ENCODE data around the gene SNX7. TPM values are rescaled to one million over a fixed set of nuclear protein-coding genes. Genes with fewer than 3 reads are reported as not detected.

The SNX7 gene
- total RNA-seq, 2 donors from 2014 or later = 8.6 to 16.1 TPM

DNA sequence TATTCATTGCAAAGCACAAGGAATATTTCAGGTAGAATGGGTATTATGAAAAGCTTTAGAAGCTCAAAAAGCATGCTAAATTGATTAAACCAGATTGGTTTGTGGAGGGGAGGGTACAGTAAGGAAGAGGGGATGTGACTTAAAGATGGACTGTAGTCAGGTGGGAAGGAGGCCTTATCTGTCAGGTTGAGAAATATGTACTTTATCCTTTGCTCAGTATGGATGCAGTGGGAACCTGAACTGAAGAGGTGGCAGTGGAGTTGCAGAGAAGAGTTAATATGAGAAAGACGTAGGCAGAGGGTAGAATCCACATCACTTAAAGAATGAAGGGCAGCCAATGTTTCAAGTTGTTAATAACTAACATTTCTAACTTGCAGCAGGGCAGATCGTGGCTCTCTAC is 44.1 kb downstream of the SNX7 start:
- no peak for ATAC-seq
- TF ChIP-seq, protein P1, sequence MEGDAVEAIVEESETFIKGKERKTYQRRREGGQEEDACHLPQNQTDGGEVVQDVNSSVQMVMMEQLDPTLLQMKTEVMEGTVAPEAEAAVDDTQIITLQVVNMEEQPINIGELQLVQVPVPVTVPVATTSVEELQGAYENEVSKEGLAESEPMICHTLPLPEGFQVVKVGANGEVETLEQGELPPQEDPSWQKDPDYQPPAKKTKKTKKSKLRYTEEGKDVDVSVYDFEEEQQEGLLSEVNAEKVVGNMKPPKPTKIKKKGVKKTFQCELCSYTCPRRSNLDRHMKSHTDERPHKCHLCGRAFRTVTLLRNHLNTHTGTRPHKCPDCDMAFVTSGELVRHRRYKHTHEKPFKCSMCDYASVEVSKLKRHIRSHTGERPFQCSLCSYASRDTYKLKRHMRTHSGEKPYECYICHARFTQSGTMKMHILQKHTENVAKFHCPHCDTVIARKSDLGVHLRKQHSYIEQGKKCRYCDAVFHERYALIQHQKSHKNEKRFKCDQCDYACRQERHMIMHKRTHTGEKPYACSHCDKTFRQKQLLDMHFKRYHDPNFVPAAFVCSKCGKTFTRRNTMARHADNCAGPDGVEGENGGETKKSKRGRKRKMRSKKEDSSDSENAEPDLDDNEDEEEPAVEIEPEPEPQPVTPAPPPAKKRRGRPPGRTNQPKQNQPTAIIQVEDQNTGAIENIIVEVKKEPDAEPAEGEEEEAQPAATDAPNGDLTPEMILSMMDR (IDR thresholded peaks at IDR 0.05) = no peak
- no peak for TF ChIP-seq POLR2A (IDR thresholded peaks at IDR 0.05)
- DNase-seq = no peak
- 86 to 88% methylated on average over 2 of the region's 2 CpGs for WGBS, 2 donors
- Histone ChIP-seq H3K4me3 (no peak overlapping the region), H3K9me3 (no peaks in the 10 kb centered on the region), H3K36me3 (replicated peaks in 1 of 2; ENCODE audit: insufficient read depth in 1 of 2, low read depth in 2 of 2) (no peaks in the 10 kb centered on the region), H3K27me3 (no peaks in the 10 kb centered on the region), H3K27ac (no peak overlapping the region), H3K4me1 (no peaks in the 10 kb centered on the region)
- intact Hi-C loops (cut with DNase I) = no loop called here

DNA sequence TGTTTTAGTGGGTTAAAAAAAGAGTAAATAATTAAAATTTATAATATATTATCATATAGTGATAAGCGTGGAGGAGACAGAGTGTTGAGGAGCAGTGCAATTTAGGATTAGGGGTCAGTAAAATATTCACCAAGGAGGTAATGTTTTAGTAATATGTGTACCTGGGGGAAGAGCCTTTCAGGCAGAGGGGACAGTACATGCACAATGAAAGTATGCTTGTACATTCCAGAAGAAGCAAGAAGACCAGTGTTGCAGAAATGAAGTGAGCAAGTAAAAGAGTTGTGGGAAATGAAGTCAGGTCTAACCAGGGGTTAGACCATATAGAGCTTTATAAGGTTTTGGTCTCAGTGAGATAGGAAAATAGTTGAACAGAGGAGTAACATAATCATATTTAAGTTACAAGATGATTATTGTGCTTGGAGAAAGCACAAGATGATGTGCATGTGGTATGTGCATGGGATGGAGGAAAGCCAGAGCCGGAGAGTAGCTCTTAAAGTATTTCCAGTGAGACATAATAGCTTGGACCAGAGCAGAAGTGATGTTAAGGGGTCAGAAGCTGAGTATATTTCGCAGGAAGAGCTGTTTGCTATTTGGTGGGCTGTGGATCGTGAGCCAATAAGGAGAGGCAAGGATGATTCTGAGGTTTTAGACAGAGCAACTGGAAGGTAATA is 44.8 kb downstream of the SNX7 start:
- Histone ChIP-seq H3K9me3 (no peaks in the 10 kb centered on the region), H3K27me3 (no peaks in the 10 kb centered on the region), H3K27ac (no peak overlapping the region), H3K4me3 (no peak overlapping the region), H3K36me3 (replicated peaks in 1 of 2; ENCODE audit: insufficient read depth in 1 of 2, low read depth in 2 of 2) (no peaks in the 10 kb centered on the region), H3K4me1 (no peaks in the 10 kb centered on the region)
- DNase-seq = no peak
- no peak for ATAC-seq
- WGBS, 2 donors = 92% methylated on average over 4 of the region's 4 CpGs
- TF ChIP-seq, protein P1 (IDR thresholded peaks at IDR 0.05) = no peak
- no peak for TF ChIP-seq POLR2A (IDR thresholded peaks at IDR 0.05)
- intact Hi-C loops (cut with DNase I) = no loop called here

DNA sequence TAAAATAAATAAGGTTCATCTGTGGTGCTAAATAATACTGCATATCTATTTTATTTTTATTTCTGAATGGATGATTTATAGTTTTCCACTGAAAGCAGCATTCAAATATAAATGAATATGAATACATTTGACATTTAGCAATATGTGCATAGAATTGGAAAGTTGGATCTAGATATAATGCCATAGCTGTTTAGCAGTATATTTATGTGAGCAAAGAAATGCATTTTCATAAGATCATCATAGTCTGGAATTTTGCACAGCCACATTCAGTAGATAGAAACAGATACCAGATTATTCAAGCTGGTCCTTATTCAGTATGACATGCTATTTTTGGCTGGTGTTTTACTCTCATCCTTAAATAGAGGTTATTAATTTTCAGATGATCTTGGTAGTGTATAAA is 46.0 kb downstream of the SNX7 start:
- no peak for TF ChIP-seq POLR2A (IDR thresholded peaks at IDR 0.05)
- TF ChIP-seq, protein P1 (IDR thresholded peaks at IDR 0.05) = no peak
- no peaks in the 10 kb centered on the region for H3K36me3 ChIP-seq (replicated peaks in 1 of 2; ENCODE audit: insufficient read depth in 1 of 2, low read depth in 2 of 2)
- H3K27me3 ChIP-seq = no peaks in the 10 kb centered on the region
- no peaks in the 10 kb centered on the region for H3K9me3 ChIP-seq
- no peak for ATAC-seq
- no peaks in the 10 kb centered on the region for H3K4me1 ChIP-seq
- intact Hi-C loops (cut with DNase I) = no loop called here
- no peak overlapping the region for H3K27ac ChIP-seq
- H3K4me3 ChIP-seq = no peak overlapping the region
- DNase-seq = no peak

DNA sequence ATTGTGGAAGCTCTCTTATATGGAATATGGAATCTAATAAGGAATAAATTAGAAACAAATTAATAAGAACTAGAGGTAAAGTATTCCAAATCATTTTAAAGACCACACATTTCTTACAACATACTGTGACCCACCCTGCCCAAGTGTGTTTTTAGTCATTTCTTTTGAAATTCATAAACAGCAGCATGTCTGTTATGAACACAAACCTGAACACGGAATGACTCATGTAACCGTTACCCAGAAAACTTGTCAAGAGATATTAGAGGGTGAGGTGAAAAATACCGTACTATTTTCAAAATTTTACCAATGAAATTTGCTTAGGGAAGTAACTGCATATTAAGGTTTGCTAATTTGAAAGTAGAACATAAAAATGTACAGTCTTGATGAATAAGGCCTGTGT is 48.4 kb downstream of the SNX7 start:
- intact Hi-C loops (cut with DNase I) = no loop called here
- Histone ChIP-seq H3K36me3 (replicated peaks in 1 of 2; ENCODE audit: insufficient read depth in 1 of 2, low read depth in 2 of 2) (no peaks in the 10 kb centered on the region), H3K4me3 (no peak overlapping the region), H3K27me3 (no peaks in the 10 kb centered on the region), H3K4me1 (no peaks in the 10 kb centered on the region), H3K9me3 (no peaks in the 10 kb centered on the region), H3K27ac (no peak overlapping the region)
- DNase-seq = no peak
- TF ChIP-seq POLR2A (IDR thresholded peaks at IDR 0.05) = no peak
- TF ChIP-seq, protein P1 (IDR thresholded peaks at IDR 0.05) = no peak
- ATAC-seq = no peak
- WGBS, 2 donors = 91 to 94% methylated on average over 3 of the region's 3 CpGs

DNA sequence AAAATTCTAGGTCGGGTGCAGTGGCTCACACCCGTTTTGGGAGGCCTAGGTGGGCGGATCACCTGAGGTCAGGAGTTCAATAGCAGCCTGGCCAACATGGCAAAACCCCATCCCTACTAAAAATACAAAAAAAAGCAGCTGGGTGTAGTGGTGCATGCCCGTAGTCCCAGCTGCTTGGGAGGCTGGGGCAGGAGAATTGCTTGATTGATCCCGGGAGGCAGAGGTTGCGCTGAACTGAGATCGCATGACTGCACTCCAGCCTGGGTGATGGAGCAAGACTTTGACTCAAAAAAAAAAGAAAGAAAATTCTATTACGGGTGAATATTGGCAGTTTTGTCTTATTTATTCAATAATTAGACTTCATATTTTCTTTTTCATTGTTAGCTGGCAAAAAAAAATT is 62.1 kb downstream of the SNX7 start:
- Histone ChIP-seq H3K4me3 (no peak overlapping the region), H3K27ac (no peak overlapping the region), H3K4me1 (no peaks in the 10 kb centered on the region), H3K9me3 (no peaks in the 10 kb centered on the region), H3K36me3 (replicated peaks in 1 of 2; ENCODE audit: insufficient read depth in 1 of 2, low read depth in 2 of 2) (no peaks in the 10 kb centered on the region), H3K27me3 (no peaks in the 10 kb centered on the region)
- 85 to 88% methylated on average over 8 of the region's 8 CpGs for WGBS, 2 donors
- intact Hi-C loops (cut with DNase I) = no loop called here
- no peak for TF ChIP-seq POLR2A (IDR thresholded peaks at IDR 0.05)
- TF ChIP-seq, protein P1 (IDR thresholded peaks at IDR 0.05) = no peak
- DNase-seq (no peak), ATAC-seq (no peak)

Measured in body of pancreas (tissue), 4 donors.